ENCODE data around the gene LRRC41. TPM values are rescaled to one million over a fixed set of nuclear protein-coding genes. Genes with fewer than 3 reads are reported as not detected.

LRRC41 gene
- polyA plus RNA-seq, 3 donors = 82.3 to 96.8 (median 90.6) TPM

Other genes starting within 250 kb of the LRRC41 start
- 10 to 100 TPM; 19.8 to 32.3 (median 32.3) TPM for gene PIK3R3, start 171.0 kb downstream of the LRRC41 start, polyA plus RNA-seq (ENCODE audit: insufficient read length in 3 of 3)
- 10 to 100 TPM; 51.5 to 97.3 (median 53.7) TPM for gene TSPAN1, start 128.5 kb downstream of the LRRC41 start, polyA plus RNA-seq (ENCODE audit: insufficient read length in 3 of 3)
- gene P3R3URF, start 127.1 kb downstream of the LRRC41 start, polyA plus RNA-seq (ENCODE audit: insufficient read length in 3 of 3) = not detected
- gene POMGNT1, start 105.2 kb downstream of the LRRC41 start, polyA plus RNA-seq (ENCODE audit: insufficient read length in 3 of 3) = 10 to 100 TPM; 71.1 to 92.8 (median 80.0) TPM
- gene LURAP1, start 100.3 kb downstream of the LRRC41 start, polyA plus RNA-seq (ENCODE audit: insufficient read length in 3 of 3) = 1 to 10 TPM; 2.7 to 6.1 (median 2.7) TPM
- 10 to 100 TPM; 12.6 to 15.5 (median 13.2) TPM for gene RAD54L, start 55.9 kb downstream of the LRRC41 start, polyA plus RNA-seq (ENCODE audit: insufficient read length in 3 of 3)
- 100 to 1,000 TPM; 371 to 472 (median 423) TPM for gene UQCRH, start 82 bp upstream of the LRRC41 start, polyA plus RNA-seq (ENCODE audit: insufficient read length in 3 of 3)
- 10 to 100 TPM; 26.9 to 31.7 (median 28.2) TPM for gene NSUN4, start 37.2 kb upstream of the LRRC41 start, polyA plus RNA-seq (ENCODE audit: insufficient read length in 3 of 3)
- 10 to 100 TPM; 20.8 to 34.7 (median 24.6) TPM for gene FAAH, start 90.7 kb upstream of the LRRC41 start, polyA plus RNA-seq (ENCODE audit: insufficient read length in 3 of 3)
- under 1 TPM in 1 of 3 donors, not detected in 2; 0.05 TPM for gene DMBX1, start 186.2 kb upstream of the LRRC41 start, polyA plus RNA-seq (ENCODE audit: insufficient read length in 3 of 3)
- not detected for gene KNCN, start 248.0 kb upstream of the LRRC41 start, polyA plus RNA-seq (ENCODE audit: insufficient read length in 3 of 3)